NCI-H2171 treated with DMSO at 0.1 percent for 48 hours (cell line): ENCODE data around the gene MPPED1.

Source experiments
- DNase-seq: peaks from one replicate; lab custom pipeline; 2025; lab: John Stamatoyannopoulos, UW

The MPPED1 gene

GRCh38 chr22:43476751-43477725, 65.2 kb downstream of the MPPED1 start:
- no peak for DNase-seq

DNA sequence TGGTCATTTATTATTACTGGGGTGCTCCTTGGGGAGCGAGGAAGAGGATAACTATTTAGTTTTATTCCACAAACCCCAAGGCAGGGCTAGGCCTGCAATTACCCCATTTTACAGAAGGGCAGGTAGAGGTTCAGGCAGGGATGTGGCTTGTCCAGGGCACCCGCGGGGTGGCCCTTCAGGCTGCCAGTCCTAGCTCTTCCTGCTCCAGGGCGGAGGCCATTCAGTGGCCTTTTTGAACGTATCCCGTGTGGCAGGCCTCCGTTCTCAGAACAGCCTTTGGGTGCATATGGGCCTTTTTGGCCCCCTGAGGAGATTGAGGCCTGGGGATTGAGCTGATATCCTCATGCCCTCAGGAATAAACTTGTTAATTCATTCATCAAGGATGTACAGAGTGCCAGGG, 66.2 kb downstream of the MPPED1 start:
- peak; percentile 21 for DNase-seq

DNA sequence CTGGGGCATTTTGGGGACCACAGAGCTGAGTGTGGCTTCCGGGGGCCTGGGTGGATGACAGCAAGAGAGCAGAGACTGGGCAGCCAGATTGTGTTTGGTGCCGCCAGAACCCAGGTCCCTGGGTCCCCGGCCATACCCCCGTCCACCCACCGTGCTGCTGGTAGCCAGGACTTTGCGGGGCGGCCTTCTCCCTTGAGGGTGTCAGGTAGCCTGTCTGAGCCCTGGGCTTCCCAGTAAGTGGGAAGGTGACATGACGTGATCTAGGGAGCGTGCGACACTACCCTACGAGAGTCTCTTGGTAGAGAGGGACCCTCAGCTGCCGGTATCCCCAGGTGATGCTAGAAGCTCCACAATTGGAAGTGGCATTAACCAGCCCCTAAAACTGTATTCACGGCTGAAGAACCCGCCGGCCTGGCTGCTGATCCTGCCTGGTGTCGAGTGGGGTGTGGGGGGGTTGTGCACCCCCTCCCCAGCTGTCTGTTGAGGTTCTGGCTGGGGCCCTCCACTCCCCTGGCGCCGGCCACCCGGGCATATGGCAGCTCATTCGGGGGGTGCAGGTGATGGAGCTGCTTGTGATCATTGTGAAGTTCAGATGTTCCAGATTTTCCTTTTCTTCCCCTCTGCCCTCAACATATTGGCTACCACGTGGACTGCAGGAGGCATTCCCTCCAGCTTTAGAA, 66.9 kb downstream of the MPPED1 start:
- DNase-seq: no peak

DNA sequence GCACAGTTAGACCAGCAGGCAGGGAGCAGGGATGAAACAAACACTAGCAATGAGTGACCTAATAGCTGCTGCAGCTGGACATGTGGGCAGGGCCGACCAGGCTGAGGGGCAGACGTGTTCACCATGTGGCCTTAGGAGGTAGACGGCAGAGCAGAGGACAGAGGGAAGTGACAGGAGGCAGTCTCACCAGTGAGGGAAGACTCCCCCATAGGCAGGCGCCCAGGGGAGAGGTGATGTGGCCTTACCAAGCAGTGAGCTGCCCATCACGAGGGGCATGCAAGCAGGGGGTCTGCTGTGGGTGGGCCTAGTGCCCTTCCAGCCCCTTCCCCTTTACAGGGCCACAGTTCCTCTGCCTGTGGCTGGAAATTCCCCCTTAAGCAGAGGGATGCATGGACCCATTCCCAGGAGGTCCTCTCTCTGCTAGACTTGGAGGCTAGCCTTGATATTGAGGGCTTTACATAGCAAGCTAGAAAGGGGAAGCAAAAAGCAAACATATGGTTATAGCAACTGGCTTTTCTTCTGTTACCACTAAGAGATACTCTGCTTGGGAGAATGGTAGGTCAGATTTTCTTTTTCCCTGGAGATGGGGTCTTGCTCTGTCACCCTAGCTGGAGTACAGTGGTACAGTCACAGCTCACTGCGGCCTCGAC, 67.6 kb downstream of the MPPED1 start:
- no peak for DNase-seq

DNA sequence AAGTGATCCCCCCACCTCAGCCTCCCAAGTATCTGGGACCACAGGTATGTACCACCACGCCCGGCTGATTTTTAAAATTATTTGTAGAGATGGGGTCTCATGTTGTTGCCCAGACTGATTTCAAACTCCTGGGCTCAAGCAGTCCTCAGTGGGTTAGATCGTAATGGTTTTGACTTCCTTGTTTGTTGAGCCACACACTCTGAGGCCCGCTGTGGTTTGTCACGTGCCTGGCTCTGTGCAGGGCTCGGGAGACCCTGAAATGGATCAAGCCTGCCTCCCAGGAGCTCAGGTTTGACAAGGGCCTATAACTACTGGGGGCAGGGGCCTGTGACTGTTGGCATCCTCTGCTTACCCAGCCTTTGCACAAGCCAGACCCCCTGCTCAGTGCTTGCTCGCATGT, 68.1 kb downstream of the MPPED1 start:
- no peak for DNase-seq

- peak; percentile 47 for DNase-seq
Observed at GRCh38 chr22:43481568-43482317, 69.9 kb downstream of the MPPED1 start.

- no peak for DNase-seq
Observed at GRCh38 chr22:43482318-43482625, 70.5 kb downstream of the MPPED1 start.

GRCh38 chr22:43483266-43483665, 71.5 kb downstream of the MPPED1 start:
- DNase-seq: no peak

GRCh38 chr22:43483669-43484068, 71.9 kb downstream of the MPPED1 start:
- no peak for DNase-seq

GRCh38 chr22:43484227-43484626, 72.4 kb downstream of the MPPED1 start:
- DNase-seq: no peak

GRCh38 chr22:43485502-43486089, 73.8 kb downstream of the MPPED1 start:
- DNase-seq: no peak

DNA sequence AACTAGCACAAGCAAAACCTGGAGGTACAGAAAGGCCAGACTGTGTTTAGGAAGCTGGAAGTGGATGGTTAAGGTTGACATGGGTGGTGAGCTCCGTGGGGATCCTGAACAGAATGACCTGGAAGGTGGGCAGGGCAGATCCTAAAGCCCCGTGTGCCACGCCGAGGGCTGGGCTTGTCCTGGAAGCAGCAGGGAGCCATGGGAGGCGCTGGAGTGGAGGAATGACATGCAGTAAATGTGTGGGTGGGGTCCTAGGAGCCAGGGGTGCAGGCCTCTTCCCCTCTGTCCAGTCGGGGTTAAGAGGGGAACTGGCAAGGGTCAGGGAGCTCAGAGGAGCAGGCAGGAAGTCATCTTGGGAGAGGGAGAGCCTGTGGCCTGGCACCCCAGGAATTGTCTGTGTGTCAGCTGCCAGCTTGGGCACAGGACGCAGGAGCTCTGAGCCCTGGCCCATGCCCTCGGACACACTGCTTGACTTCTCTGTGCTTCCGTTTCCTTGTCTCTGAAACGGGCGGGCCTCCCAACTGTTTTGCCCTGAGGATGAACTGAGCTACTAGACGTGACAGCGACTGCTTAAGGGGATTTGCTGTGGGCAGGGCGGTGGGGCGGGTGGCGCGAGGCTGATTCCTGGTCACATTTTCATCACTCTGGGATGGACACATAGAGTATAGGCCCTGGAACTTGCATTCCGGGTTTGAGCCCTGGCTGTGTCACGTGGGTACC, 75.7 kb downstream of the MPPED1 start:
- no peak for DNase-seq

- DNase-seq: no peak
Observed at GRCh38 chr22:43488031-43488866, 76.4 kb downstream of the MPPED1 start.

GRCh38 chr22:43488937-43489336, 77.1 kb downstream of the MPPED1 start:
- DNase-seq: no peak

DNA sequence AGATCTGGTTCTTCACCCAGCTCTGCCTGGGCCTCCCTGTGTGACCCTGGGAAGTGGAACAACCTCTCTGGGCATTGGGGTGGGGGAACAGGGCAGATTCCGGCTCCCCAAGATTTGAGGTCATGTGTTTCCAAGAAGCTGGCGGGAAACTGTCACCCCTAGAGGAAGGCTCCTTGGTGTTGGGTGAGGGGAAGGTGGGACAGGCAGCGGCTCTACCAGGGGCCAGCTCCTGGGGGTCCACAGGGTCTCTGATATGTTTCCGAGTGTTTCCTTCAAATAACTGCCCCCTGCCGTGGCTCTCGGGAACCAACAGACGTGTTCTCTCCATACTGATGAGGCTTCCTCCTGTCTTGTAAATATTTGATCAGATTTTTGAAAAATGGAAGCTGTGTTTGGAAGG, 78.5 kb downstream of the MPPED1 start:
- no peak for DNase-seq

DNA sequence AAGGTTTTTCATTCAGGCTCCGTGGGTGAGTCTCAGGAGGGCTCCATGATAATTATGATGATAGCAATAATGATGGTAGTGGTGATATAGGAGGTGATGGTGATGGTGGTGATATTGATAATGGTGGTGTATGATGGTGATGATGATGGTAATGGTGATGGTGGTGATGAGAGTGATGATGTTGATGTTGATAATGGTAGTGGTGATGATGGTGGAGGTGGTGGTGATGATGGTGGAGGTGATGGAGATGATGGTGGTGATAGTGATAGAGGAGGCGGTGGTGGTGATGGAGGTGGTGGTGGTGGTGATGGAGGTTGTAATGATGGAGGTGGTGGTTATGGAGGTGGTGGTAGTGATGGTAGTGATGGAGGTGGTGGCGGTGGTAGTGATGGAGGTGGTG, 79.4 kb downstream of the MPPED1 start:
- DNase-seq: no peak

GRCh38 chr22:43491737-43492136, 79.9 kb downstream of the MPPED1 start:
- no peak for DNase-seq

DNA sequence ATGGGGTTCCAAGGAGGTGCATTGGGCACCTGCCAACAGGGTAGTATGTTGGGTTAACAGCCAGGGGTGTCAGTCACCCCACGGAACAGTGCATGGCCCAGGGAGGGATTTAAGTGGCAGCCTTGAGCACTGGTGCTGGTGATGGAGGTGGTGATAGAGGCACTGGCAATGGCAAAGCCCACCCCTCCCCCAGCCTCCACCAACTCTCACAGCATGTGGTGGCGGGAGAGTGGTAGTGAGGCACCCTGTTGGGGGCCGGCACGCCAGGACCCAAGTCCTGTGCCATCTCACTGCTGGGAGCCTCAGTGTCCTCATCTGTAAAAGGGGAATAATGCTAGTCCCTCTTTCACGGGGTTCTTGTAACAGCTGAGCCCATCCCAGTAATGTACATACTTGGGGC, 81.5 kb downstream of the MPPED1 start:
- no peak for DNase-seq

GRCh38 chr22:43497956-43498855, 86.4 kb downstream of the MPPED1 start:
- no peak for DNase-seq
